Type B pancreatic cell (in vitro differentiated cells): ENCODE measurements around the gene PITPNC1. TPM values are rescaled to one million over a fixed set of nuclear protein-coding genes. Genes with fewer than 3 reads are reported as not detected.
"Not testable (repeated sequence)": the region's sequence is repeated elsewhere in the genome, so short reads cannot be mapped to it uniquely, and the experiment has no call there.

Experiments
- DNase-seq: peaks from one replicate; pipeline ENCODE4 v3.0.0; 2021; ENCODE audit warnings: mixed read lengths; ENCODE audit not compliant: unreplicated experiment; ENCODE audit errors: extremely low spot score
- H3K27ac Mint-ChIP-seq: 2 replicates; pipeline ENCODE4 v1.8.0; 2021; ENCODE audit warnings: mild to moderate bottlenecking, mixed read lengths
- H3K27me3 Mint-ChIP-seq: 2 replicates; pipeline ENCODE4 v1.8.0; 2021; ENCODE audit warnings: mixed read lengths
- H3K36me3 Mint-ChIP-seq: 2 replicates; pipeline ENCODE4 v1.8.0; 2021; ENCODE audit warnings: mixed read lengths
- H3K4me1 Mint-ChIP-seq: one replicate; pipeline ENCODE4 v1.8.0; 2021; ENCODE audit warnings: mixed read lengths; ENCODE audit not compliant: unreplicated experiment
- H3K4me3 Mint-ChIP-seq: 2 replicates; pipeline ENCODE4 v1.8.0; 2021; ENCODE audit warnings: mild to moderate bottlenecking, mixed read lengths
- H3K9me3 Mint-ChIP-seq: 2 replicates; pipeline ENCODE4 v1.8.0; 2021; ENCODE audit warnings: mixed read lengths
- total RNA-seq: library from RNA; stranded (reverse); gene quantifications from 2 replicates; pipeline ENCODE4 v1.2.1, GENCODE V29; 2021; ENCODE audit warnings: low replicate concordance
- TF ChIP-seq, protein P1 (sequence below): fragments of 200-600 bp; sonication (generic); conservative IDR thresholded peaks from 2 replicates; pipeline ENCODE4 v1.5.0; 2021; ENCODE audit warnings: antibody characterized with exemption, mild to moderate bottlenecking

PITPNC1 gene
- total RNA-seq, 1 donor from 2014 or later: 18.7 TPM

DNA sequence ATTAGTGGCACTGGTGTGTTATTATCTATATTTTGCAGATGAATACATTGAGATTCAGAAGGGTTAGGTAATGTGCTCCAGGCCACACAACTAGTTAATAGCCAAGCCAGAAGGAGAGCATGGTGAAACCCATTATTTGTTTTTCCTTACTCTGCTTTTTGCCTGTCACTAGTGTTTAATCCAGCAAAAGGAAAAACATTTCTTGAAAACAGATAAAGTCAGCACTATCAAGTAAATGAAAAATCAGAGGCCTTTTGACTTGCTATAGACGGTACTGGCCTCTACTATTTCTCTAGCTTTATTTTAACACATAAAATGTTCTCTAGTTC is 4.8 kb downstream of the PITPNC1 start:
- peaks cover 12% of the 10 kb centered on the region for H3K36me3 Mint-ChIP-seq
- H3K4me1 Mint-ChIP-seq: peaks cover 13% of the 10 kb centered on the region
- H3K4me3 Mint-ChIP-seq: peak overlapping the region; percentile 41
- DNase-seq: no peak
- TF ChIP-seq, protein P1, sequence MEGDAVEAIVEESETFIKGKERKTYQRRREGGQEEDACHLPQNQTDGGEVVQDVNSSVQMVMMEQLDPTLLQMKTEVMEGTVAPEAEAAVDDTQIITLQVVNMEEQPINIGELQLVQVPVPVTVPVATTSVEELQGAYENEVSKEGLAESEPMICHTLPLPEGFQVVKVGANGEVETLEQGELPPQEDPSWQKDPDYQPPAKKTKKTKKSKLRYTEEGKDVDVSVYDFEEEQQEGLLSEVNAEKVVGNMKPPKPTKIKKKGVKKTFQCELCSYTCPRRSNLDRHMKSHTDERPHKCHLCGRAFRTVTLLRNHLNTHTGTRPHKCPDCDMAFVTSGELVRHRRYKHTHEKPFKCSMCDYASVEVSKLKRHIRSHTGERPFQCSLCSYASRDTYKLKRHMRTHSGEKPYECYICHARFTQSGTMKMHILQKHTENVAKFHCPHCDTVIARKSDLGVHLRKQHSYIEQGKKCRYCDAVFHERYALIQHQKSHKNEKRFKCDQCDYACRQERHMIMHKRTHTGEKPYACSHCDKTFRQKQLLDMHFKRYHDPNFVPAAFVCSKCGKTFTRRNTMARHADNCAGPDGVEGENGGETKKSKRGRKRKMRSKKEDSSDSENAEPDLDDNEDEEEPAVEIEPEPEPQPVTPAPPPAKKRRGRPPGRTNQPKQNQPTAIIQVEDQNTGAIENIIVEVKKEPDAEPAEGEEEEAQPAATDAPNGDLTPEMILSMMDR: no peak
- H3K27ac Mint-ChIP-seq: peak overlapping the region; percentile 51
- H3K9me3 Mint-ChIP-seq: no peaks in the 10 kb centered on the region
- H3K27me3 Mint-ChIP-seq: no peaks in the 10 kb centered on the region

DNA sequence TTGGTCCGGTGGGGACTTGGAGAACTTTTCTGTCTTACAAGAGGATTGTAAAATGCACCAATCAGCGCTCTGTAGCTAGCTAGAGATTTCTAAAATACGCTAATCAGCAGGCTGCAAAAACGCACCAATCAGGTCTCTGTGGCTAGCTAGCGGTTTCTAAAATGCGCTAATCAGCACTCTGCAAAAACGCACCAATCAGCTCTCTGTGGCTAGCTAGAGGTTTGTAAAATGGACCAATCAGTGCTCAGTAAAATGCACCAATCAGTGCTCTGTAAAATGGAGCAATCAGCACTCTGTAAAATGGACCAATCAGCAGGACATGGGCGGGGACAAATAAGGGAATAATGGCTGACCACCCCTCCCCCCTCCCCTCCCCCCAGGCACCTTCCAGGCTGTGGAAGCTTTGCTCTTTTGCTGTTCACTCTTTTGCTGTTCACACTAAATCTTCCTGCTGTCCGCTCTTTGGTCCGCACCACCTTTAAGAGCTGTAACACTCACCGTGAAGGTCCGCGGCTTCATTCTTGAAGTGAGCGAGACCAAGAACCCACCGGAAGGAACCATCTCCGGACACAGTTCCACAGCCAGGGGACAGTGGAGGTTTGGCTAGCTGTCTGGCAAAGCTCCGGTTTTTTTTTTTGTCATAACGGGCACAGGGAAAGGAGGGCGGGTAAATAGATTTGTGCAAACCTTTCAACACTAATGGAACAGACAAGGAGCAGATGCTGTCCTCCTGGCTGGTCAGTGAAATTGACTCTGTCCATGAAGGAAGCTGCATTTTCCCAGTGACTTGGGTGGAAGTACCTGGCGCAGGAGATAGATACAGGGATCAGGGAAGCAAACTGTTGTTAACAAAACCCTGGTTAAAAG is 8.3 kb downstream of the PITPNC1 start:
- H3K36me3 Mint-ChIP-seq: peaks cover 4% of the 10 kb centered on the region
- no peak for DNase-seq
- H3K4me1 Mint-ChIP-seq: peaks cover 11% of the 10 kb centered on the region
- H3K9me3 Mint-ChIP-seq: no peaks in the 10 kb centered on the region
- no peak overlapping the region for H3K27ac Mint-ChIP-seq
- TF ChIP-seq, protein P1: no peak
- H3K27me3 Mint-ChIP-seq: no peaks in the 10 kb centered on the region
- H3K4me3 Mint-ChIP-seq: no peak overlapping the region

DNA sequence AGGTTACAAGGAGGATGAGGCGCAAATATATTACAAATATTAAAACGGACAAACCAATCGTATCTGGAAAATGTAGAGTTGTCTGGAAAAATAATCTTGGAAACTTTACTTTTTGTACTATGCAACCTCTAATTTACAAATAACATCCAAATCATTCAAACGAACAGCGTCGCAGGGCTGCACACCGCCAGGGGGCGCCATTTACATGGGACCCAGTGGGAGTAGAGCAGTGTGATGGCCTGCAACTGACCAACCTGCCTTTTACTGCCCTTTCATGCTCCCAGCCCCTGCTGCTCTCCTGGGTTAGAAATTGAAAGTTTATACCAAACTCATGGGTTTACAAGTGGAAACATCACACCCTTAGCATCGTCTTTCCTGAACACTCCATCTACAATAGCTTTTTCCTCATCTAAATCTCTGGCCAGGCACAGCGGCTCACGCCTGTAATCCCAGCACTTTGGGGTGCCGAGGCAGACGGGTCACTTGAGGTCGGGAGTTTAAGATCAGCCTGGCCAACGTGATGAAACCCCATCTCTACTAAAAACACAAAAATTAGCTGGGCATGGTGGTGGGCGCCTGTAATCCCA is 10.0 kb downstream of the PITPNC1 start:
- no peak overlapping the region for H3K27ac Mint-ChIP-seq
- peaks cover 15% of the 10 kb centered on the region for H3K4me1 Mint-ChIP-seq
- no peak overlapping the region for H3K4me3 Mint-ChIP-seq
- TF ChIP-seq, protein P1: peak; percentile 92
- no peak for DNase-seq
- H3K9me3 Mint-ChIP-seq: no peaks in the 10 kb centered on the region
- H3K27me3 Mint-ChIP-seq: no peaks in the 10 kb centered on the region
- H3K36me3 Mint-ChIP-seq: no peaks in the 10 kb centered on the region

DNA sequence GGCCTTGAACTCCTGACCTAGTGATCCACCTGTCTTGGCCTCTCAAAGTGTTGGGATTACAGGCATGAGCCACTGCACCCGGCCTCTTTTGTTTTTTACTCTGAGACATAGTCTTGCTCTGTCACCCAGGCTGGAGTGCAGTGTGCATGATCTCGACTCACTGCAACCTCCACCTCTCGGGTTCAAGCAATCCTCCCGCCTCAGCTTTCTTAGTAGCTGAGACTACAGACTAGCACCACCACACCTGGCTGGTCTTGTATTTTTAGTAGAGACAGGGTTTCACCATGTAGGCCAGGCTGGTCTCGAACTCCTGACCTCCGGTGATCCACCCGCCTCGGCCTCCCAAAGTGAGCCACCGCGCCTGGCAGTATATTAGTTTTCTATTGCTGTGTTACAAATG is 11.5 kb downstream of the PITPNC1 start:
- H3K4me3 Mint-ChIP-seq, H3K36me3 Mint-ChIP-seq, H3K27ac Mint-ChIP-seq, H3K9me3 Mint-ChIP-seq, DNase-seq, H3K27me3 Mint-ChIP-seq: not testable (repeated sequence)
- peaks cover 15% of the 10 kb centered on the region for H3K4me1 Mint-ChIP-seq

DNA sequence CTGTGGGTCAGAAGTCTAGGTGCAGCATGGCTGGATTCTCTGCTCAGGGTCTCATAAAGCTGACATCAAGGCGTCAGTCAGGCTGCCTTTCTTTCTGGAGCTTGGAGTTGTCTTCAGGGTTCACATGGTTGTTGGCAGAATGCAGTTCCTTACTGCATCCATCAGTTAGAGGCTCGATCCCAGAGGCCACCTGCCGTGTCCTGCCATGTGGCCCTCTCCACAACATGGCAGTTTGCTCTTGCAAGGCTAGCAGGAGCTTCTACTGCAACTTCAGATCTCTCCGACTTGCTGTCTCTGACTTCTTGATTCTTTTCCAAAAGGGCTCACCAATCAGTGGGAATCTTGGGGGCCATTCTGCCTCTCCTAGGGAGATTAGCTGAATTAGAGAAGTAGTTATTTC is 11.9 kb downstream of the PITPNC1 start:
- no peak for DNase-seq
- Mint-ChIP-seq H3K4me3 (no peak overlapping the region), H3K27me3 (no peaks in the 10 kb centered on the region), H3K9me3 (no peaks in the 10 kb centered on the region), H3K4me1 (peaks cover 15% of the 10 kb centered on the region), H3K27ac (no peak overlapping the region), H3K36me3 (no peaks in the 10 kb centered on the region)
- TF ChIP-seq, protein P1: no peak

DNA sequence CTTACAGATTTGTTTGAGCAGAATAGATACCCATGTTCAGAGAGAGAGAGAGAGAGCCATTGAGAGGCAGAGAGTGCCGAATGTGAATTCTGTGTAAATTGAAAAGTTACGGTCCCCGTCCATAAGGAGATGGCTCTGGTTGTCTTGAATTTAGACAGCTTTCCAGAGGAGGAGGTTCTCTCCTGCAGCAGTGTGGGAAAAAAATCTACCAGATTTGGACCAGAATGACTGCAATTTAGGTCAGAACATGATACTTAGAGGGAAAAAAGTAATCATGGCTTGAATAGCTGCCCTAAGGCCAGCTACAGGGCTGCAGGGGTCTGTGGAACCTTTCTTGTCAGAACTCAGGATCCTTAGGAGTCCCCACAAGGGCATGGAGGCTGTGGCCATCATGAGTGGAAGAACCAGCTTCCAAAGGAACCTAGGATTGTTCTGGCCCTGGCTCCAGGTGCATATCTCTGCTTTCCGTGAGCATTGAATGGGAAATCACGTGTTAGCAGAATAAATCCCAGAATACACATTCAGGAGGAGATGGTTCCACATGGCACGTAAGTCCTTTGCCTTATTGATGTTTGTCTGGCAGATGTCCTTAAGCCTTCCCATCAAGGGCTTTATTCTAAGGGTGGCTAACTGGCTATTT is 13.0 kb downstream of the PITPNC1 start:
- H3K27ac Mint-ChIP-seq: no peak overlapping the region
- H3K27me3 Mint-ChIP-seq: no peaks in the 10 kb centered on the region
- H3K4me3 Mint-ChIP-seq: no peak overlapping the region
- DNase-seq: no peak
- H3K4me1 Mint-ChIP-seq: peaks cover 15% of the 10 kb centered on the region
- H3K36me3 Mint-ChIP-seq: no peaks in the 10 kb centered on the region
- TF ChIP-seq, protein P1: no peak
- H3K9me3 Mint-ChIP-seq: no peaks in the 10 kb centered on the region
